ENCODE measurements around the gene CD180. TPM values are rescaled to one million over a fixed set of nuclear protein-coding genes. Genes with fewer than 3 reads are reported as not detected.

CD180 gene
- total RNA-seq, 1 donor from 2014 or later: not detected

DNA sequence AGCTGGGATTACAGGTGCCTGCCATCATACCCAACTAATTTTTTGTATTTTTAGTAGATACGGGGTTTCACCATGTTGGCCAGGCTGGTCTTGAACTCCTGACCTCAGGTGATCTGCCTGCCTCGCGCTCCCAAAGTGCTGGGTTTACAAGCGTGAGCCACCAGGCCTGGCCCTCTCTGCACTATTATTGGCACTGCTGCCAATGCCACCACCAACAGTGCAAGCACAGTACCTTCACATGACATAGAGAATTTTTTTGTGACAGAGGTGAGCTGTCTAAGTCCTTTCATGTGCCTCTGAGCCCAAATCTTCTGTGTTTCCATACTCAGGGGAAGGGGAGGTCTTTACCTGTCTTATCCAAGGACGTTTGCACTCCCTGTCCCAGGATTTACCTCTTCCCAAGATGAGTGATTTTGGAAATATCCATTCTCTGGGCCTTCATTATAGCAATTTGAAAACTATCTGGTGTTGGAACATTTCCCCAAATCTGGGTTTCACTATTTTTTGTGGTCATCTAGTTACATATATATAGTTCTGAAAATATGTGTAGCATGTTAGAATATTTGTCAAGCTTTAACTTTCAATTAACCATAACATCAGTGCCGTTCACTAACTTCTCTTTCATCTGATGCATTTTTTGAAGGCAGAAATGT is 5.4 kb upstream of the CD180 start:
- peaks cover 7% of the 10 kb centered on the region for H3K9me3 Mint-ChIP-seq (ENCODE audit: unreplicated experiment)
- no peak for TF ChIP-seq CTCF (IDR thresholded peaks at IDR 0.05; ENCODE audit: partially characterized antibody, unreplicated experiment)
- peaks cover 19% of the 10 kb centered on the region for H3K4me1 Mint-ChIP-seq (ENCODE audit: low read depth, unreplicated experiment)
- peaks cover 3% of the 10 kb centered on the region for H3K36me3 Mint-ChIP-seq (ENCODE audit: unreplicated experiment)
- no peak for DNase-seq
- H3K27me3 Mint-ChIP-seq (ENCODE audit: unreplicated experiment): peaks cover 2% of the 10 kb centered on the region
- H3K27ac Mint-ChIP-seq (ENCODE audit: unreplicated experiment): no peak overlapping the region
- H3K4me3 Mint-ChIP-seq (ENCODE audit: unreplicated experiment): no peak overlapping the region

DNA sequence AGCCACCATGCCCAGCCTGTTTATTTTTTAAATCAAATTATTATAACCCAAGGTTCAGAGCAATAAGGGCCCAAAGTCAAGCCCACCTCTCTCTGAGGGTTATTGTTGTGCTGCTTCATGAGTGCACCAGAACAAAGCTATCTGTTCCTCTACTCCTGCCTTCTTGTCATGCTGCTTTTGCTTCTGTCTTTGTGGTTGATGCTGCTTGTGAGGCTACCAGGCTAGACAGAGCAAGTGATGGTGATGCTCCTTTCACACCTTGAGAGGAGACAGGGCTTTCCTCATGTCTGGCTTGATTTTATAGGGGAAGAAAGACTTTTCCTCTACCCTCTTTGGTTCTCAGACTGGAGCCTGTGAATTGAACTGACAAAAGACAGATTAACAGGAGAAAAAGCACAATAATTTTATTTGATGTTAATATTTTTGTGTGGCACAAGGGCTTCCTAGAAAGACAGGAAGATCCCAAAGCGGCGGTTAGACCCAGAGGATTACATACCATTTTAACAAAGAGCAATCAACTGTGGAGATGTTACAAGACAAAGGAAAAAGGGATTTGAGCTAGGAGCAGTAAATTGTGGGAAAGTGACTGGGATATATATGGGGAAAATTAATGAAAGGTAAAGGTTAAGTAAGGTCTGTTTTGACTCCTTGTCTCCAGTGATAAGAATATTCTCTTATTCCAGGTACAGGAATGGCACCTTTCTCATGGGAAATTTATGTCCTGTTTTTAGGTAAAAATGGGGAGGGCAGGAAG is 4.4 kb upstream of the CD180 start:
- Mint-ChIP-seq H3K36me3 (ENCODE audit: unreplicated experiment) (peaks cover 3% of the 10 kb centered on the region), H3K4me1 (ENCODE audit: low read depth, unreplicated experiment) (peaks cover 19% of the 10 kb centered on the region), H3K27ac (ENCODE audit: unreplicated experiment) (no peak overlapping the region), H3K4me3 (ENCODE audit: unreplicated experiment) (no peak overlapping the region), H3K27me3 (ENCODE audit: unreplicated experiment) (peaks cover 4% of the 10 kb centered on the region), H3K9me3 (ENCODE audit: unreplicated experiment) (peaks cover 7% of the 10 kb centered on the region)
- no peak for TF ChIP-seq CTCF (IDR thresholded peaks at IDR 0.05; ENCODE audit: partially characterized antibody, unreplicated experiment)
- no peak for DNase-seq

- H3K36me3 Mint-ChIP-seq (ENCODE audit: unreplicated experiment): peaks cover 3% of the 10 kb centered on the region
- no peak for TF ChIP-seq CTCF (IDR thresholded peaks at IDR 0.05; ENCODE audit: partially characterized antibody, unreplicated experiment)
- DNase-seq: no peak
- H3K9me3 Mint-ChIP-seq (ENCODE audit: unreplicated experiment): peaks cover 6% of the 10 kb centered on the region
- no peak overlapping the region for H3K4me3 Mint-ChIP-seq (ENCODE audit: unreplicated experiment)
- peaks cover 3% of the 10 kb centered on the region for H3K27me3 Mint-ChIP-seq (ENCODE audit: unreplicated experiment)
- H3K27ac Mint-ChIP-seq (ENCODE audit: unreplicated experiment): no peak overlapping the region
- H3K4me1 Mint-ChIP-seq (ENCODE audit: low read depth, unreplicated experiment): peaks cover 12% of the 10 kb centered on the region
Observed at GRCh38 chr5:67199859-67200258, 3.3 kb upstream of the CD180 start.

DNA sequence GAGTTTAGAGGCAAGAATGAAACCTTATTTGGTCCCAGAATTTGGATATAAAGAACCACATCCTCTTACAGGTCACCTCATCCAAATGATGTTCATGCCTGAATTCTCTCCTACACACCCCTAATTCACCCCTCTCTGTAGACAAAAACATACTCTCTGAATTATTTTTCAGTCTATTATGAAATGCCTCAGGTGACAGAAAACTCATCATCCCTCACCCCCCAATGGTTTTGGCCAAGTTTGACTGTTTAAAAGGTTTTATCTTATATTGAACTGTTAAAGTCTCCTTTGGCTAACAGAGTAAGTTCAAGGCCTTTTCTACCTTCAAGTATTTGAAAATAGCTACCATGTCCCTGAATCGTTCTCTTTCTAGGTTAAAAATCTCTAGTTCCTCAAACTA is 2.3 kb upstream of the CD180 start:
- Mint-ChIP-seq H3K9me3 (ENCODE audit: unreplicated experiment) (peaks cover 2% of the 10 kb centered on the region), H3K27me3 (ENCODE audit: unreplicated experiment) (peaks cover 2% of the 10 kb centered on the region), H3K36me3 (ENCODE audit: unreplicated experiment) (peaks cover 3% of the 10 kb centered on the region), H3K27ac (ENCODE audit: unreplicated experiment) (no peak overlapping the region), H3K4me3 (ENCODE audit: unreplicated experiment) (no peak overlapping the region), H3K4me1 (ENCODE audit: low read depth, unreplicated experiment) (peaks cover 3% of the 10 kb centered on the region)
- DNase-seq: no peak
- no peak for TF ChIP-seq CTCF (IDR thresholded peaks at IDR 0.05; ENCODE audit: partially characterized antibody, unreplicated experiment)

GRCh38 chr5:67197536-67197935 is 937 bp upstream of the CD180 start:
- peaks cover 9% of the 10 kb centered on the region for H3K36me3 Mint-ChIP-seq (ENCODE audit: unreplicated experiment)
- peaks cover 4% of the 10 kb centered on the region for H3K27me3 Mint-ChIP-seq (ENCODE audit: unreplicated experiment)
- TF ChIP-seq CTCF (IDR thresholded peaks at IDR 0.05; ENCODE audit: partially characterized antibody, unreplicated experiment): no peak
- H3K4me3 Mint-ChIP-seq (ENCODE audit: unreplicated experiment): no peak overlapping the region
- peaks cover 2% of the 10 kb centered on the region for H3K9me3 Mint-ChIP-seq (ENCODE audit: unreplicated experiment)
- DNase-seq: no peak
- no peaks in the 10 kb centered on the region for H3K4me1 Mint-ChIP-seq (ENCODE audit: low read depth, unreplicated experiment)
- no peak overlapping the region for H3K27ac Mint-ChIP-seq (ENCODE audit: unreplicated experiment)
